ENCODE measurements around the gene ADH1A. TPM values are rescaled to one million over a fixed set of nuclear protein-coding genes. Genes with fewer than 3 reads are reported as not detected.

Gene ADH1A
- total and polyA plus RNA-seq, 2 experiments from 2014 or later, result 26.6 to 39.0 TPM

DNA sequence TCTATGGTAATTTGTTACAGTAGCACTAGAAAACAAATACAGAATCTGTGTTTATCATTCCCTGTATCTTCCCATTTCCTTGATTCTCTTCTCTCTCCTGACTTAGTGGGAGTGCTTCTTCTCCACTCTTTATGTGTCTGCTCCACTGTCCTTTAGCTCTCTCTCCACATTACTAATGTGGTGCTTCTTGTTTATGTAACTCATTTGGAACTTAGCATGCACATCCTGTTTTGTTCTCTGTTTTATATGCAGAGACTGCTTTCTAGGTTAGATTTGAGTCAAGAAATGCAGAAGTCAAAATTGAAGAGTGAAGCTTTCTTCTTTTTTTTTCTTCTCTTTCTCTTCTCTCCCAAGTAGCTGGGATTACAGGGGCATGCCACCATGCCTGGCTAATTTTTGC lies 25.9 kb downstream of the ADH1A start:
- Histone ChIP-seq H3K9me3 (ENCODE audit: low read depth) (no peaks in the 10 kb centered on the region), H4K20me1 (ENCODE audit: insufficient read depth, poor library complexity, severe bottlenecking) (no peaks in the 10 kb centered on the region), H3K9me2 (replicated peaks; ENCODE audit: insufficient read depth) (no peaks in the 10 kb centered on the region), H3K4me3 (no peak overlapping the region), H3K36me3 (replicated peaks; ENCODE audit: insufficient read depth, low read depth) (no peaks in the 10 kb centered on the region), H3K4me1 (ENCODE audit: insufficient read depth) (no peaks in the 10 kb centered on the region), H3K27me3 (no peaks in the 10 kb centered on the region), H3K27ac (no peak overlapping the region), H2AFZ (no peak overlapping the region), H3K79me2 (no peaks in the 10 kb centered on the region), H3K4me2 (no peak overlapping the region)
- no peak for DNase-seq (ENCODE audit: low spot score)
- no peak for TF ChIP-seq EZH2 (IDR thresholded peaks at IDR 0.05; ENCODE audit: borderline replicate concordance)

- Histone ChIP-seq H3K9me2 (replicated peaks; ENCODE audit: insufficient read depth) (no peaks in the 10 kb centered on the region), H3K79me2 (no peaks in the 10 kb centered on the region), H3K4me1 (ENCODE audit: insufficient read depth) (no peaks in the 10 kb centered on the region), H3K27ac (no peak overlapping the region), H3K36me3 (replicated peaks; ENCODE audit: insufficient read depth, low read depth) (no peaks in the 10 kb centered on the region), H3K4me2 (no peak overlapping the region), H3K9me3 (ENCODE audit: low read depth) (no peaks in the 10 kb centered on the region), H3K27me3 (no peaks in the 10 kb centered on the region), H3K4me3 (no peak overlapping the region), H4K20me1 (ENCODE audit: insufficient read depth, poor library complexity, severe bottlenecking) (no peaks in the 10 kb centered on the region), H2AFZ (no peak overlapping the region)
- DNase-seq (ENCODE audit: low spot score), result no peak
- 88% methylated on average over 4 of the region's 4 CpGs for WGBS (ENCODE audit: low lambda C conversion rate, missing lambda C conversion rate)
- TF ChIP-seq EZH2phosphoT487 (IDR thresholded peaks at IDR 0.05; ENCODE audit: low read depth, severe bottlenecking, unreplicated experiment), result no peak
- TF ChIP-seq EZH2 (IDR thresholded peaks at IDR 0.05; ENCODE audit: borderline replicate concordance), result no peak
- TF ChIP-seq CTCF (IDR thresholded peaks at IDR 0.05; ENCODE audit: poor library complexity), result no peak
Observed at GRCh38 chr4:99252746-99253145, 38.0 kb downstream of the ADH1A start.

- no peaks in the 10 kb centered on the region for H3K4me1 ChIP-seq (ENCODE audit: insufficient read depth)
- H3K27ac ChIP-seq, result no peak overlapping the region
- WGBS (ENCODE audit: low lambda C conversion rate, missing lambda C conversion rate), result 100% methylated on average over 1 of the region's 1 CpG
- H3K27me3 ChIP-seq, result no peaks in the 10 kb centered on the region
- TF ChIP-seq EZH2 (IDR thresholded peaks at IDR 0.05; ENCODE audit: borderline replicate concordance), result no peak
- no peak for TF ChIP-seq EZH2phosphoT487 (IDR thresholded peaks at IDR 0.05; ENCODE audit: low read depth, severe bottlenecking, unreplicated experiment)
- no peak for TF ChIP-seq CTCF (IDR thresholded peaks at IDR 0.05; ENCODE audit: poor library complexity)
- no peak overlapping the region for H3K4me3 ChIP-seq
- no peaks in the 10 kb centered on the region for H3K79me2 ChIP-seq
- H3K9me3 ChIP-seq (ENCODE audit: low read depth), result no peaks in the 10 kb centered on the region
- H2AFZ ChIP-seq, result no peak overlapping the region
- H3K9me2 ChIP-seq (replicated peaks; ENCODE audit: insufficient read depth), result no peaks in the 10 kb centered on the region
- no peak for DNase-seq (ENCODE audit: low spot score)
- H3K4me2 ChIP-seq, result no peak overlapping the region
- no peaks in the 10 kb centered on the region for H4K20me1 ChIP-seq (ENCODE audit: insufficient read depth, poor library complexity, severe bottlenecking)
- H3K36me3 ChIP-seq (replicated peaks; ENCODE audit: insufficient read depth, low read depth), result no peaks in the 10 kb centered on the region
Observed at GRCh38 chr4:99248714-99249113, 42.1 kb downstream of the ADH1A start.

DNA sequence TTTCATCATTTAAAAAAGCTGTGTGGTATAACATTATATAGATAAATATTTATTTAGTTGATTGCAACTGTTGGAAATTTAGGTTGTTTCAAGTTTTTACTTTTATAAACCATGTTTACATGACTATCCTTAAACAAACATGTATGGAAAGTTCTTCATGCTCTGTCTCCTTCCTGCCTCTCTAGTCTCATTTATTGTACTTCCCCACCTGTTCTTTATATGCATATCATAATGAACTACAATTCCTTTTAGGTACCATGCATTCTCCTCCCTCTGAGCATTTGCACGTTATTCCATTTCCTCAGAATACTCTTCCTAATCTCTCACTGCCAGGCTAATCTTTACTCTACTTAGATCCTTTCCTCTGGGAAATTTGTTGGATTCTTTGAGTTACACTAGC lies 54.8 kb downstream of the ADH1A start:
- WGBS (ENCODE audit: low lambda C conversion rate, missing lambda C conversion rate), result 80% methylated on average over 1 of the region's 1 CpG
- no peaks in the 10 kb centered on the region for H3K9me3 ChIP-seq (ENCODE audit: low read depth)
- no peak overlapping the region for H3K27ac ChIP-seq
- no peaks in the 10 kb centered on the region for H3K36me3 ChIP-seq (replicated peaks; ENCODE audit: insufficient read depth, low read depth)
- no peak overlapping the region for H2AFZ ChIP-seq
- no peaks in the 10 kb centered on the region for H3K9me2 ChIP-seq (replicated peaks; ENCODE audit: insufficient read depth)
- H3K4me1 ChIP-seq (ENCODE audit: insufficient read depth), result no peaks in the 10 kb centered on the region
- H3K79me2 ChIP-seq, result no peaks in the 10 kb centered on the region
- no peak for TF ChIP-seq EZH2phosphoT487 (IDR thresholded peaks at IDR 0.05; ENCODE audit: low read depth, severe bottlenecking, unreplicated experiment)
- no peak for TF ChIP-seq CTCF (IDR thresholded peaks at IDR 0.05; ENCODE audit: poor library complexity)
- DNase-seq (ENCODE audit: low spot score), result no peak
- no peaks in the 10 kb centered on the region for H4K20me1 ChIP-seq (ENCODE audit: insufficient read depth, poor library complexity, severe bottlenecking)
- H3K4me3 ChIP-seq, result no peak overlapping the region
- H3K4me2 ChIP-seq, result no peak overlapping the region
- H3K27me3 ChIP-seq, result no peaks in the 10 kb centered on the region

Data from hepatocyte (in vitro differentiated cells).